ENCODE results near the gene TBC1D19. TPM values are rescaled to one million over a fixed set of nuclear protein-coding genes. Genes with fewer than 3 reads are reported as not detected.
"Not testable (repeated sequence)": the region's sequence is repeated elsewhere in the genome, so short reads cannot be mapped to it uniquely, and the experiment has no call there.

The TBC1D19 gene
- total and polyA plus RNA-seq, 3 experiments from 2014 or later = 4.4 to 6.3 (median 5.1) TPM

- H3K4me3 ChIP-seq (ENCODE audit: low read length) = no peak overlapping the region
- CTCF ChIA-PET = no interaction called here
- H3K36me3 ChIP-seq (ENCODE audit: insufficient read depth, low read length) = peaks cover 4% of the 10 kb centered on the region
- H3K27ac ChIP-seq (ENCODE audit: low read depth, low read length) = no peak overlapping the region
- Mint-ChIP-seq H3K4me3 (no peak overlapping the region), H3K27me3 (no peaks in the 10 kb centered on the region), H3K9me3 (no peaks in the 10 kb centered on the region), H3K36me3 (peaks cover 23 to 41% (median 37%) of the 10 kb centered on the region in 3 donors), H3K4me1 (no peaks in the 10 kb centered on the region), H3K27ac (no peak overlapping the region)
- no peaks in the 10 kb centered on the region for H3K9me3 ChIP-seq (ENCODE audit: low read length)
- POLR2A ChIA-PET = no interaction called here
- H3K27me3 ChIP-seq (ENCODE audit: insufficient read depth, low read length, poor library complexity, severe bottlenecking) = no peaks in the 10 kb centered on the region
- no peaks in the 10 kb centered on the region for H3K4me1 ChIP-seq (ENCODE audit: insufficient read depth, low read length)
- DNase-seq = no peak
These were observed 103.8 kb downstream of the TBC1D19 start for GRCh38 chr4:26687728-26688127.

DNA sequence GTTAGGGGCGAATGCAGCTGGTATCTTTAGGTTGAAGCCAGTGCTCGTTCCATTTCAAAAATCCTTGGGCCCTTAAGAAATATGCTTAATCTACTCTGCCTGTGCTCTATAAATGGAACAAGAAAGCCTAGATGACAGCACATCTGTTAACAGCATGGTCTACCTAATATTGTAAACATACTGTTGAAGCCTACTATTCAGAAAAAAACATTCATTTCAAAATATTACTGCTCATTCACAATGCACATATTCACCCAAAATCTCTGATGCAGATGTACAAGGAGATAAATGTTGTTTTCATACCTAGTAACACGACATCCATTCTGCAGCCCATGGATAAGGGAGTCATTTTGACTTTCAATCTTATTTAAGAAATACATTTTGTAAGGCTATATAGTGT, 106.6 kb downstream of the TBC1D19 start:
- no peak overlapping the region for H3K4me3 Mint-ChIP-seq
- Histone ChIP-seq H3K36me3 (ENCODE audit: insufficient read depth, low read length) (peaks cover 4% of the 10 kb centered on the region), H3K9me3 (ENCODE audit: low read length) (no peaks in the 10 kb centered on the region), H3K27me3 (ENCODE audit: insufficient read depth, low read length, poor library complexity, severe bottlenecking) (no peaks in the 10 kb centered on the region), H3K4me3 (ENCODE audit: low read length) (no peak overlapping the region), H3K4me1 (ENCODE audit: insufficient read depth, low read length) (no peaks in the 10 kb centered on the region), H3K27ac (ENCODE audit: low read depth, low read length) (no peak overlapping the region)
- DNase-seq = no peak
- ChIA-PET POLR2A (no interaction called here), CTCF (no interaction called here)
- H3K4me1 Mint-ChIP-seq = no peaks in the 10 kb centered on the region
- peaks cover 21 to 43% (median 34%) of the 10 kb centered on the region in 3 donors for H3K36me3 Mint-ChIP-seq
- peaks cover 0 to 5% (median 0%) of the 10 kb centered on the region in 5 donors for H3K9me3 Mint-ChIP-seq
- H3K27me3 Mint-ChIP-seq = no peaks in the 10 kb centered on the region
- no peak overlapping the region for H3K27ac Mint-ChIP-seq

- Mint-ChIP-seq H3K27me3 (no peaks in the 10 kb centered on the region), H3K4me1 (no peaks in the 10 kb centered on the region), H3K4me3 (no peak overlapping the region), H3K27ac (no peak overlapping the region), H3K36me3 (peaks cover 20 to 45% (median 25%) of the 10 kb centered on the region in 3 donors), H3K9me3 (peaks cover 0 to 12% (median 2%) of the 10 kb centered on the region in 5 donors)
- Histone ChIP-seq H3K36me3 (ENCODE audit: insufficient read depth, low read length) (peaks cover 4% of the 10 kb centered on the region), H3K27me3 (ENCODE audit: insufficient read depth, low read length, poor library complexity, severe bottlenecking) (no peaks in the 10 kb centered on the region), H3K9me3 (ENCODE audit: low read length) (no peaks in the 10 kb centered on the region), H3K4me1 (ENCODE audit: insufficient read depth, low read length) (no peaks in the 10 kb centered on the region), H3K4me3 (ENCODE audit: low read length) (no peak overlapping the region), H3K27ac (ENCODE audit: low read depth, low read length) (no peak overlapping the region)
- ChIA-PET CTCF (interaction anchor here (0.8 kb wide), 1 partner anchor 29 kb away, joined by 3 read pairs; no protein-coding TSS in a partner anchor), POLR2A (no interaction called here)
- no peak for DNase-seq
These were observed 108.3 kb downstream of the TBC1D19 start for GRCh38 chr4:26692014-26692726.

DNA sequence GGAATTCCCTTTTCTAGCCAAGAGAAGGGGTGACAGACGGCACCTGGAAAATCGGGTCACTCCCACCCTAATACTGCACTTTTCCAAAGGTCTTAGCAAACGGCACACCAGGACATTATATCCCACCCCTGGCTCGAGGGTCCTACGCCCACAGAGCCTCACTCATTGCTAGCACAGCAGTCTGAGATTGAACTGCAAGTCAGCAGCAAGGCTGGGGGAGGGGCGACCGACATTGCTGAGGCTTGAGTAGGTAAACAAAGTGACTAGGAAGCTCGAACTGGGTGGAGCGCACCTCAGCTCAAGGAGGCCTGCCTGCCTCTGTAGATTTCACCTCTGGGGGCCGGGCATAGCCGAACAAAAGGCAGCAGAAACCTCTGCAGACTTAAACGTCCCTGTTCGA, 110.2 kb downstream of the TBC1D19 start:
- H3K9me3 ChIP-seq (ENCODE audit: low read length); H3K4me3 ChIP-seq (ENCODE audit: low read length); H3K4me1 Mint-ChIP-seq; H3K36me3 ChIP-seq (ENCODE audit: insufficient read depth, low read length); H3K27me3 ChIP-seq (ENCODE audit: insufficient read depth, low read length, poor library complexity, severe bottlenecking); CTCF ChIA-PET; H3K27ac ChIP-seq (ENCODE audit: low read depth, low read length); H3K27me3 Mint-ChIP-seq; H3K4me1 ChIP-seq (ENCODE audit: insufficient read depth, low read length); H3K4me3 Mint-ChIP-seq; POLR2A ChIA-PET; H3K27ac Mint-ChIP-seq: not testable (repeated sequence)
- peak in 1 of 5 donors; percentile 44 for DNase-seq
- peaks cover 0 to 12% (median 2%) of the 10 kb centered on the region in 5 donors for H3K9me3 Mint-ChIP-seq
- peaks cover 14 to 50% (median 21%) of the 10 kb centered on the region in 3 donors for H3K36me3 Mint-ChIP-seq

GRCh38 chr4:26700110-26700509, 116.2 kb downstream of the TBC1D19 start:
- H3K9me3 Mint-ChIP-seq = peaks cover 0 to 11% (median 2%) of the 10 kb centered on the region in 5 donors
- Histone ChIP-seq H3K9me3 (ENCODE audit: low read length) (no peaks in the 10 kb centered on the region), H3K36me3 (ENCODE audit: insufficient read depth, low read length) (no peaks in the 10 kb centered on the region), H3K4me3 (ENCODE audit: low read length) (no peak overlapping the region), H3K4me1 (ENCODE audit: insufficient read depth, low read length) (no peaks in the 10 kb centered on the region), H3K27ac (ENCODE audit: low read depth, low read length) (no peak overlapping the region), H3K27me3 (ENCODE audit: insufficient read depth, low read length, poor library complexity, severe bottlenecking) (no peaks in the 10 kb centered on the region)
- H3K27ac Mint-ChIP-seq = peak overlapping the region in 1 of 8 donors; percentile 74
- H3K27me3 Mint-ChIP-seq = no peaks in the 10 kb centered on the region
- ChIA-PET POLR2A (no interaction called here), CTCF (no interaction called here)
- H3K4me1 Mint-ChIP-seq = no peaks in the 10 kb centered on the region
- DNase-seq = no peak
- H3K36me3 Mint-ChIP-seq = peaks cover under 1 to 21% (median 4%) of the 10 kb centered on the region in 3 donors
- H3K4me3 Mint-ChIP-seq = no peak overlapping the region

DNA sequence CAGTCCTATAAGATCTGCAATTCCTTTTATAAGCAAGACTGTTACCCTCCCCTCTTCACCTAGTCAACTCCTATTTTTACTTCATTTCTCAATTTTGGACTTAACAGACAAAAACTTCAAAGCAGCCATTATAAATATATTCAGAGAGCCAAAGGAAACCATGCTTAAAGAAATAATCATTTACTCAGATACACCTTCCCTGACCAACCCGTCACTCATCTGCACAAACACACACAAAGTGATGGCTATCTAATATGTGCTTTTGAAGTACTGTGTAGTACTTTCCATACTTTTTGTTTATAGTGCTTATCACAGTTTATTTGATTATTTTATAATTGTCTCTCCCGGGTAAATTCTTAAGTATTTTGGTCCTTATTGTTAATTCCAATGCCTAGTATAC, 117.2 kb downstream of the TBC1D19 start:
- peaks cover 3 to 12% (median 4%) of the 10 kb centered on the region in 3 donors for H3K36me3 Mint-ChIP-seq
- ChIA-PET POLR2A (no interaction called here), CTCF (no interaction called here)

GRCh38 chr4:26701786-26702227, 117.9 kb downstream of the TBC1D19 start:
- Histone ChIP-seq H3K27me3 (ENCODE audit: insufficient read depth, low read length, poor library complexity, severe bottlenecking) (no peaks in the 10 kb centered on the region), H3K4me1 (ENCODE audit: insufficient read depth, low read length) (no peaks in the 10 kb centered on the region), H3K36me3 (ENCODE audit: insufficient read depth, low read length) (no peaks in the 10 kb centered on the region), H3K27ac (ENCODE audit: low read depth, low read length) (no peak overlapping the region), H3K4me3 (ENCODE audit: low read length) (no peak overlapping the region), H3K9me3 (ENCODE audit: low read length) (no peaks in the 10 kb centered on the region)
- ChIA-PET CTCF (no interaction called here), POLR2A (no interaction called here)
- no peak overlapping the region for H3K27ac Mint-ChIP-seq
- peaks cover 3 to 9% (median 4%) of the 10 kb centered on the region in 3 donors for H3K36me3 Mint-ChIP-seq
- peaks cover 0 to 6% (median 1%) of the 10 kb centered on the region in 5 donors for H3K9me3 Mint-ChIP-seq
- H3K4me3 Mint-ChIP-seq = no peak overlapping the region
- H3K27me3 Mint-ChIP-seq = no peaks in the 10 kb centered on the region
- H3K4me1 Mint-ChIP-seq = no peaks in the 10 kb centered on the region
- DNase-seq = no peak

More for the DNA sequence above, 117.2 kb downstream of the TBC1D19 start:
- no peak overlapping the region for H3K4me3 ChIP-seq (ENCODE audit: low read length)
- no peaks in the 10 kb centered on the region for H3K4me1 ChIP-seq (ENCODE audit: insufficient read depth, low read length)
- no peaks in the 10 kb centered on the region for H3K27me3 Mint-ChIP-seq
- DNase-seq = no peak
- H3K27me3 ChIP-seq (ENCODE audit: insufficient read depth, low read length, poor library complexity, severe bottlenecking) = no peaks in the 10 kb centered on the region
- no peak overlapping the region for H3K4me3 Mint-ChIP-seq
- H3K27ac Mint-ChIP-seq = peak overlapping the region in 2 of 8 donors; percentile 2 to 9
- no peaks in the 10 kb centered on the region for H3K36me3 ChIP-seq (ENCODE audit: insufficient read depth, low read length)
- H3K27ac ChIP-seq (ENCODE audit: low read depth, low read length) = no peak overlapping the region
- peaks cover 0 to 7% (median 2%) of the 10 kb centered on the region in 5 donors for H3K9me3 Mint-ChIP-seq
- no peaks in the 10 kb centered on the region for H3K4me1 Mint-ChIP-seq
- H3K9me3 ChIP-seq (ENCODE audit: low read length) = no peaks in the 10 kb centered on the region

DNA sequence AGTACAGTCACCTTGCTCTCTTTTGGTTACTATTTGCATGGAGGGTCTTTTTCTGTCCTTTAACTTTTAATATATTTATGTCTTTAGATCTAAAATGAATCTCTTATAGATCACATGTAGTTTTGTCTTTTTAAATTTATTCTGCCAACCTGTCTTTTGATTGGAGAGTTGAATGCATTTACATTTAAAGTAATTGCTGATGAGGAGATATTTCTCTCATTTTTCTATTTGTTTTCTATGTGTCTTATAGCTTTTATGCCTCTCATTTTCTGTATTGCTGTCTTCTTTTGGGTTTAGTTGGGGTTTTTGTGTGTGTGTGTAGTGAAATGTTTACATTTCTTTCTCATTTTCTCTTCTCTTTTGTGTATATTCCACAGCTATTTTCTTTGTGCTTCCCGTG, 123.5 kb downstream of the TBC1D19 start:
- CTCF ChIA-PET = no interaction called here
- peaks cover 8 to 21% (median 14%) of the 10 kb centered on the region in 3 donors for H3K36me3 Mint-ChIP-seq

More for the DNA sequence above, 123.5 kb downstream of the TBC1D19 start:
- Histone ChIP-seq H3K27ac (ENCODE audit: low read depth, low read length) (no peak overlapping the region), H3K4me3 (ENCODE audit: low read length) (no peak overlapping the region), H3K4me1 (ENCODE audit: insufficient read depth, low read length) (no peaks in the 10 kb centered on the region), H3K36me3 (ENCODE audit: insufficient read depth, low read length) (no peaks in the 10 kb centered on the region), H3K27me3 (ENCODE audit: insufficient read depth, low read length, poor library complexity, severe bottlenecking) (no peaks in the 10 kb centered on the region), H3K9me3 (ENCODE audit: low read length) (no peaks in the 10 kb centered on the region)
- DNase-seq = no peak
- Mint-ChIP-seq H3K27ac (peak overlapping the region in 1 of 8 donors; percentile 2), H3K27me3 (no peaks in the 10 kb centered on the region), H3K4me1 (peaks cover 0 to 2% (median 0%) of the 10 kb centered on the region in 3 donors), H3K9me3 (peaks cover 0 to 18% (median 6%) of the 10 kb centered on the region in 5 donors), H3K4me3 (no peak overlapping the region)
- POLR2A ChIA-PET = no interaction called here
